Ovary (tissue), 3 donors: ENCODE data around the gene TAGLN.

Experiments
- EP300 ChIP-seq: sonication (generic); formaldehyde crosslinking; IDR thresholded peaks from one replicate; pipeline ENCODE4 v1.6.1; 2017; ENCODE audit warnings: antibody characterized with exemption
- POLR2A ChIP-seq: fragments of 450-650 bp; IDR thresholded peaks from one replicate; pipeline ENCODE4 v1.6.1; 2017; ENCODE audit warnings: antibody characterized with exemption, mild to moderate bottlenecking, moderate library complexity
- TF ChIP-seq, protein P1 (sequence below), 3 donors: fragments of 450-650 bp in 2 of 3; fragments of 200-600 bp in 1 of 3; IDR thresholded peaks; one replicate each; pipeline versions ENCODE4 v1.5.1 to v1.8.0; 2016 to 2022; ENCODE audit warnings: antibody characterized with exemption in 3 of 3, mild to moderate bottlenecking in 1 of 3
- donor health status: DM: no; HTN: no; CAD: no.

DNA sequence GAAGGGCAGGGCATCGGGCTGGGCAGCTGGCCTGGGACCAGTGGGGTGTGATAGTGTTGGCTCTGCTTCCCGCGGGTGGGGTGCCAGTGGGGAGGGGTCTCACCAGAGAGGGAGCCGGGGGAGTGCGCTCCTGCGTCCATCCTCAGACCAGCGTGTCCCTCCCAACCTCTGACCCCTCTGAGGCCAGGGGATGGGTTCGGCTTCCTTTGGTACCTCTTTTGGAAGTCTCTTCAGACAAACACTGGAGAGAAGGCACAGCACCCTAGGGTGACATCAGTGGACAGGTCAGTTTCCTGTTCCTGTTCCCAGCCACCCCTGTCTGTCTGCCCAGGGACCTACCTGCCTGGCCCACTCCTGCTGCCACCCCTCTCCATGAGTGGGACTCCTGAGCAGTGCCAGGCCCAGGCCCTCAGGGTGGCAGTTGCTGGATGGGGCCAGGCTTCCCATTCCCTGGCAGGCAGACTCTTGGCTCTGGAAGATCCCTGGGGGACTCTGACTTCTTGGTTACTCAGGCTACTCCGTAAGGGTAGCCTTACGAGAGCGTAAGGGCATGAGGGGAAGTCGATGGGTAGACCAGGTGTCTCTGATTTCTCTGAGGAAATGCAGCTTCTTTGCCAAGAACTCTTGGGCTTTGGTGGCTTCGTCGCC lies 2.6 kb downstream of the TAGLN start:
- TF ChIP-seq EP300 (no peak), POLR2A (no peak)
- TF ChIP-seq, protein P1, sequence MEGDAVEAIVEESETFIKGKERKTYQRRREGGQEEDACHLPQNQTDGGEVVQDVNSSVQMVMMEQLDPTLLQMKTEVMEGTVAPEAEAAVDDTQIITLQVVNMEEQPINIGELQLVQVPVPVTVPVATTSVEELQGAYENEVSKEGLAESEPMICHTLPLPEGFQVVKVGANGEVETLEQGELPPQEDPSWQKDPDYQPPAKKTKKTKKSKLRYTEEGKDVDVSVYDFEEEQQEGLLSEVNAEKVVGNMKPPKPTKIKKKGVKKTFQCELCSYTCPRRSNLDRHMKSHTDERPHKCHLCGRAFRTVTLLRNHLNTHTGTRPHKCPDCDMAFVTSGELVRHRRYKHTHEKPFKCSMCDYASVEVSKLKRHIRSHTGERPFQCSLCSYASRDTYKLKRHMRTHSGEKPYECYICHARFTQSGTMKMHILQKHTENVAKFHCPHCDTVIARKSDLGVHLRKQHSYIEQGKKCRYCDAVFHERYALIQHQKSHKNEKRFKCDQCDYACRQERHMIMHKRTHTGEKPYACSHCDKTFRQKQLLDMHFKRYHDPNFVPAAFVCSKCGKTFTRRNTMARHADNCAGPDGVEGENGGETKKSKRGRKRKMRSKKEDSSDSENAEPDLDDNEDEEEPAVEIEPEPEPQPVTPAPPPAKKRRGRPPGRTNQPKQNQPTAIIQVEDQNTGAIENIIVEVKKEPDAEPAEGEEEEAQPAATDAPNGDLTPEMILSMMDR (IDR thresholded peaks at IDR 0.05) = no peak
